ENCODE results near the gene ATP1A3. TPM values are rescaled to one million over a fixed set of nuclear protein-coding genes. Genes with fewer than 3 reads are reported as not detected.

Gene ATP1A3
- total RNA-seq, result under 0.01 and 0.14 TPM in 2 replicates

GRCh38 chr19:41993612-41994483 is at the start of gene ATP1A3:
Gene ATP1A3, minus strand, starts transcription at chr19:41994230. Its CDS starts 154 bp downstream, at chr19:41994076.

DNA sequence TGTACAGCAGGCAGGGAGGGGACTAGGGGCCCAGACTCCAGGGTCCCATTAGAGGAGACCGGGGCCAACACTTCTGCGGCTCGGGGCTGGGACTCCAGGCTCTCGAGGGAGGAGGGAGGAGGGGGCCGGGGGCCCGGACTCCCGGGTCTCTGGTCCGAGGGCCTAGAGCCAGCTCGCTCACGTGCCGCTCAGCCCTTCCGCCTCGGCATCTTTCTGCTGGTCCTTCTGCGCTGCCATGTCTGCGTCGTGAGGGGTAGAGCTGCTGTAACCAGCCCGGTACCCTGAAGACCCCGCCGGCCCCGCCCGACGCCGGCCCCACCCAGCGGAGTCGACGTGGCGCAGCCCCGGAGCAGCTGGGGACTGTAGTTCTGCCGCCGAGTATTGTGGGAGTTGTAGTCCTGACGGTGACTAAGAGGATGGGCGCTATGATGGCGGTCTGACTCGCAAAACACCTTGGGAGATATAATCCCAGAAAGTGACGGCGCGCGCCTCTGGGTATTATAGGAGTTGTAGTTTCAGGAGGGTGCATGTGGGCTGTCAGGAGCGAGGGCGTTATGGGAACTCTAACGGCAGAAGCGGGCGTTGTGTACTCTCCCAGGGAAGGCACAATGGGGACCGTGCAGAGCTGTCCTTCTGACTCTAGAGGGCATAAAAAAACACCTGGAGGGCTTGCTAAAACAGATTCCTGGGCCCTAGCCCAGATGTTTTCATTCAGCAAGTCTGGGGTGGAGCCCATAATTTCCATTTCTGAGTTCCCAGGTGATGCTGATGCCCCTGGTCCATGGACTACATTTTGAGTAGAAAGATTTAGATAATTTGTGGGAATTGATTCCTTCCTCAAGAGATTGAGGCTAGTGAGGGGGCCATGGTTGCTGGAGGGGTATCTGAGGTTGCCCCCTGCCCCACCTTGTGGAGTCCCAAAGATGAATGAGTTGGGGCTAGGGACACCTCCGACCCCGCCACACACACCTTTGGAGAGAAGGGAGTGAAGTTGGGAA is 34.7 kb downstream of the ATP1A3 start, which contains the start of gene RABAC1:
Gene RABAC1, minus strand, starts transcription at position 266 of the 998 bp plus-strand sequence. Its CDS starts 29 bp downstream, at position 237.

GRCh38 chr19:41928221-41928683 is 65.8 kb downstream of the ATP1A3 start, which contains the start of gene ERFL:
Gene ERFL, minus strand, starts transcription at chr19:41928449. Its CDS starts 15,530 bp downstream, at chr19:41912919.

Other genes starting within 250 kb of the ATP1A3 start
- not detected in 2 replicates for gene CEACAM6, start 238.7 kb downstream of the ATP1A3 start, total RNA-seq
- not detected in 2 replicates for gene CEACAM3, start 197.6 kb downstream of the ATP1A3 start, total RNA-seq
- not detected in 2 replicates for gene LYPD4, start 149.5 kb downstream of the ATP1A3 start, total RNA-seq
- gene DMRTC2, start 149.2 kb downstream of the ATP1A3 start, total RNA-seq, result not detected in 2 replicates
- 936 and 1,351 TPM in 2 replicates for gene RPS19, start 134.0 kb downstream of the ATP1A3 start, total RNA-seq
- under 0.01 and 0.09 TPM in 2 replicates for gene CD79A, start 117.0 kb downstream of the ATP1A3 start, total RNA-seq
- 22.3 and 50.6 TPM in 2 replicates for gene ARHGEF1, start 111.0 kb downstream of the ATP1A3 start, total RNA-seq
- gene ERFL, start 65.8 kb downstream of the ATP1A3 start, total RNA-seq, result 0.09 TPM in 1 of 2 replicates, not detected in the other
- gene RABAC1, start 34.9 kb downstream of the ATP1A3 start, total RNA-seq, result 104 and 197 TPM in 2 replicates
- gene GRIK5, start 76.0 kb upstream of the ATP1A3 start, total RNA-seq, result under 0.01 and 0.09 TPM in 2 replicates
- 9.5 and 14.3 TPM in 2 replicates for gene ZNF574, start 81.9 kb upstream of the ATP1A3 start, total RNA-seq
- gene POU2F2, start 138.2 kb upstream of the ATP1A3 start, total RNA-seq, result 1.5 and 11.8 TPM in 2 replicates
- 19.3 and 24.5 TPM in 2 replicates for gene DEDD2, start 223.4 kb upstream of the ATP1A3 start, total RNA-seq
- 11.0 and 16.1 TPM in 2 replicates for gene ZNF526, start 226.1 kb upstream of the ATP1A3 start, total RNA-seq
- gene GSK3A, start 248.4 kb upstream of the ATP1A3 start, total RNA-seq, result 17.2 and 33.1 TPM in 2 replicates

Data from smooth muscle cell of the umbilical artery (primary cell).